ENCODE measurements around the gene EMX2.

Gene EMX2

GRCh38 chr10:117511601-117512390, 30.8 kb upstream of the EMX2 start:
- Mint-ChIP-seq H3K9me3 (no peaks in the 10 kb centered on the region), H3K27me3 (ENCODE audit: low read depth) (peaks cover 6% of the 10 kb centered on the region), H3K4me1 (ENCODE audit: low read depth) (no peaks in the 10 kb centered on the region), H3K27ac (no peak overlapping the region), H3K36me3 (ENCODE audit: low read depth) (no peaks in the 10 kb centered on the region), H3K4me3 (no peak overlapping the region)
- DNase-seq (ENCODE audit: low spot score) = no peak

- Mint-ChIP-seq H3K27me3 (ENCODE audit: low read depth) (peaks cover 10% of the 10 kb centered on the region), H3K4me1 (ENCODE audit: low read depth) (no peaks in the 10 kb centered on the region), H3K36me3 (ENCODE audit: low read depth) (no peaks in the 10 kb centered on the region), H3K4me3 (no peak overlapping the region), H3K27ac (no peak overlapping the region), H3K9me3 (no peaks in the 10 kb centered on the region)
- DNase-seq (ENCODE audit: low spot score) = no peak
These were observed 27.6 kb upstream of the EMX2 start for GRCh38 chr10:117514971-117515370.

GRCh38 chr10:117516681-117517080, 25.9 kb upstream of the EMX2 start:
- no peaks in the 10 kb centered on the region for H3K4me1 Mint-ChIP-seq (ENCODE audit: low read depth)
- peaks cover 13% of the 10 kb centered on the region for H3K27me3 Mint-ChIP-seq (ENCODE audit: low read depth)
- H3K27ac Mint-ChIP-seq = no peak overlapping the region
- no peaks in the 10 kb centered on the region for H3K9me3 Mint-ChIP-seq
- DNase-seq (ENCODE audit: low spot score) = no peak
- no peak overlapping the region for H3K4me3 Mint-ChIP-seq
- H3K36me3 Mint-ChIP-seq (ENCODE audit: low read depth) = no peaks in the 10 kb centered on the region

GRCh38 chr10:117518246-117518645, 24.3 kb upstream of the EMX2 start:
- Mint-ChIP-seq H3K27ac (no peak overlapping the region), H3K9me3 (no peaks in the 10 kb centered on the region), H3K27me3 (ENCODE audit: low read depth) (peaks cover 14% of the 10 kb centered on the region), H3K36me3 (ENCODE audit: low read depth) (no peaks in the 10 kb centered on the region), H3K4me3 (no peak overlapping the region), H3K4me1 (ENCODE audit: low read depth) (no peaks in the 10 kb centered on the region)
- DNase-seq (ENCODE audit: low spot score) = no peak

- Mint-ChIP-seq H3K27me3 (ENCODE audit: low read depth) (peaks cover 12% of the 10 kb centered on the region), H3K27ac (no peak overlapping the region), H3K4me3 (no peak overlapping the region), H3K4me1 (ENCODE audit: low read depth) (no peaks in the 10 kb centered on the region), H3K9me3 (no peaks in the 10 kb centered on the region), H3K36me3 (ENCODE audit: low read depth) (no peaks in the 10 kb centered on the region)
- DNase-seq (ENCODE audit: low spot score) = no peak
These were observed 23.3 kb upstream of the EMX2 start for GRCh38 chr10:117519286-117519685.

- no peak for DNase-seq (ENCODE audit: low spot score)
- peaks cover 12% of the 10 kb centered on the region for H3K27me3 Mint-ChIP-seq (ENCODE audit: low read depth)
- H3K9me3 Mint-ChIP-seq = no peaks in the 10 kb centered on the region
- no peak overlapping the region for H3K4me3 Mint-ChIP-seq
- H3K36me3 Mint-ChIP-seq (ENCODE audit: low read depth) = no peaks in the 10 kb centered on the region
- no peak overlapping the region for H3K27ac Mint-ChIP-seq
- no peaks in the 10 kb centered on the region for H3K4me1 Mint-ChIP-seq (ENCODE audit: low read depth)
These were observed 22.7 kb upstream of the EMX2 start for GRCh38 chr10:117519879-117520278.

- Mint-ChIP-seq H3K4me1 (ENCODE audit: low read depth) (no peaks in the 10 kb centered on the region), H3K27me3 (ENCODE audit: low read depth) (peaks cover 68% of the 10 kb centered on the region), H3K9me3 (no peaks in the 10 kb centered on the region), H3K27ac (no peak overlapping the region), H3K4me3 (no peak overlapping the region), H3K36me3 (ENCODE audit: low read depth) (no peaks in the 10 kb centered on the region)
- no peak for DNase-seq (ENCODE audit: low spot score)
These were observed 11.8 kb upstream of the EMX2 start for GRCh38 chr10:117530791-117531190.

- no peak for DNase-seq (ENCODE audit: low spot score)
- peaks cover 75% of the 10 kb centered on the region for H3K27me3 Mint-ChIP-seq (ENCODE audit: low read depth)
- no peak overlapping the region for H3K27ac Mint-ChIP-seq
- no peaks in the 10 kb centered on the region for H3K9me3 Mint-ChIP-seq
- no peak overlapping the region for H3K4me3 Mint-ChIP-seq
- H3K36me3 Mint-ChIP-seq (ENCODE audit: low read depth) = no peaks in the 10 kb centered on the region
- H3K4me1 Mint-ChIP-seq (ENCODE audit: low read depth) = no peaks in the 10 kb centered on the region
These were observed 11.1 kb upstream of the EMX2 start for GRCh38 chr10:117531371-117532002.

GRCh38 chr10:117532003-117532385, 10.6 kb upstream of the EMX2 start:
- DNase-seq (ENCODE audit: low spot score) = no peak
- Mint-ChIP-seq H3K36me3 (ENCODE audit: low read depth) (no peaks in the 10 kb centered on the region), H3K27ac (no peak overlapping the region), H3K4me3 (no peak overlapping the region), H3K9me3 (no peaks in the 10 kb centered on the region), H3K27me3 (ENCODE audit: low read depth) (peaks cover 78% of the 10 kb centered on the region), H3K4me1 (ENCODE audit: low read depth) (no peaks in the 10 kb centered on the region)

GRCh38 chr10:117532451-117533107, 10.0 kb upstream of the EMX2 start:
- no peak overlapping the region for H3K4me3 Mint-ChIP-seq
- H3K27me3 Mint-ChIP-seq (ENCODE audit: low read depth) = peaks cover 79% of the 10 kb centered on the region
- H3K36me3 Mint-ChIP-seq (ENCODE audit: low read depth) = no peaks in the 10 kb centered on the region
- H3K27ac Mint-ChIP-seq = no peak overlapping the region
- H3K4me1 Mint-ChIP-seq (ENCODE audit: low read depth) = no peaks in the 10 kb centered on the region
- no peak for DNase-seq (ENCODE audit: low spot score)
- no peaks in the 10 kb centered on the region for H3K9me3 Mint-ChIP-seq

- H3K4me3 Mint-ChIP-seq = no peak overlapping the region
- no peak for DNase-seq (ENCODE audit: low spot score)
- no peaks in the 10 kb centered on the region for H3K36me3 Mint-ChIP-seq (ENCODE audit: low read depth)
- no peaks in the 10 kb centered on the region for H3K4me1 Mint-ChIP-seq (ENCODE audit: low read depth)
- H3K9me3 Mint-ChIP-seq = no peaks in the 10 kb centered on the region
- peak overlapping the region; percentile 23 for H3K27ac Mint-ChIP-seq
- H3K27me3 Mint-ChIP-seq (ENCODE audit: low read depth) = peaks cover 81% of the 10 kb centered on the region
These were observed 8.9 kb upstream of the EMX2 start for GRCh38 chr10:117533507-117534281.

GRCh38 chr10:117534321-117535297, 7.9 kb upstream of the EMX2 start:
- H3K27me3 Mint-ChIP-seq (ENCODE audit: low read depth) = peaks cover 82% of the 10 kb centered on the region
- no peaks in the 10 kb centered on the region for H3K9me3 Mint-ChIP-seq
- no peaks in the 10 kb centered on the region for H3K4me1 Mint-ChIP-seq (ENCODE audit: low read depth)
- DNase-seq (ENCODE audit: low spot score) = no peak
- no peak overlapping the region for H3K27ac Mint-ChIP-seq
- no peaks in the 10 kb centered on the region for H3K36me3 Mint-ChIP-seq (ENCODE audit: low read depth)
- H3K4me3 Mint-ChIP-seq = no peak overlapping the region
